ENCODE measurements around the gene CALM1.

Gene CALM1

DNA sequence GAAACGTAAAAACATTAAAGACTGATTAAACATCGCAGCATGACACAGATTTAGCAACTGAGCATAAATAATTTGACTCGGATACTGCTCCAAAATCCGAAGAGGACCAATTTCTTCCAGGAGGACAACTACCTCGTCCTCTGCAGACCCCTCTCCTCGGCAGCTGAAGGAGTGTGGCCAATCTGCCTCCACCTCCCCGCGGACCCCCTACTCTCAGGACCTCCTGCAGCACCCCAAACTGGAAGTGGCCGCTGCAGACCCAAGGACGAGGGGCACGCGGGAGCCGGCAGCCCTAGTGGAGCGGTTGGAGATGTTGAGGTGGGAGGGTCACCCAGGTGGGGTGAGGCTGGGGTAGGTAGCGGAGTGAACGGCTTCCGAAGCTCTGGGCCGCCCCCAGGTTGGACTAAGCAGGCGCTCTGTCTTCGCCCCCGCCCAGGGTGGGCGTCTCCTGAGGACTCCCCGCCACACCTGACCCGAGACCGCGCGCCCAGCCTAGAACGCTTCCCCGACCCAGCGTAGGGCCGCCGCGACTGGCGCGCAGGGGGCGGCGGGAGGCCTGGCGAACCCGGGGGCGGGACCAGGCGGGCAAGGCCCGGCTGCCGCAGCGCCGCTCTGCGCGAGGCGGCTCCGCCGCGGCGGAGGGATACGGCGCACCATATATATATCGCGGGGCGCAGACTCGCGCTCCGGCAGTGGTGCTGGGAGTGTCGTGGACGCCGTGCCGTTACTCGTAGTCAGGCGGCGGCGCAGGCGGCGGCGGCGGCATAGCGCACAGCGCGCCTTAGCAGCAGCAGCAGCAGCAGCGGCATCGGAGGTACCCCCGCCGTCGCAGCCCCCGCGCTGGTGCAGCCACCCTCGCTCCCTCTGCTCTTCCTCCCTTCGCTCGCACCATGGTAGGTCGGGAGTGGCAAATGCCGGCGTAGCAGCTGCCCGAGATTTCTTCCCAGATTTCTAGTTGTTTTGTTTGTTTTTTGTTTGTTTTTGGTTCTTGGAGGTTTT is at the start of gene CALM1:
TSS of gene CALM1 (plus strand) at position 689 of the 999 bp plus-strand sequence. CDS start at position 891, 202 bp downstream.
- DNase-seq: peak; percentile 96

DNA sequence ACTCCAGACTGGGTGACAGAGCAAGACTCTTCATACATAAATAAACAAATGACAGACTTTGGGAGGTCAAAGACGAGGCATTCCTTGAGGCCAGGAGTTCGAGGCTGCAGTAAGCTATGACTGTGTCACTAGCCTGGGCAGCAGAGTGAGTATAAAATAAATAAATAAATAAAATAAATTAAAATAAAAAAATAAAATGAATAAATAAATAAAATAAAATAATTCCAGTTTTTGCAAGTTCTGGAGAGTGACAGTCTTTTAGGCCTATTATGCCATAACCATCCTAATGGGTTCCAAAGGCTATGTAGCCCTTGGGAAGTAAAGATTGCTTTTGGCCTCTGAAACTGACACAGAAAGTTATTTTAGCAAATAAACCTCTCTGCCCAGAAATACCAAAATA is 48.6 kb upstream of the CALM1 start:
- DNase-seq: no peak

DNA sequence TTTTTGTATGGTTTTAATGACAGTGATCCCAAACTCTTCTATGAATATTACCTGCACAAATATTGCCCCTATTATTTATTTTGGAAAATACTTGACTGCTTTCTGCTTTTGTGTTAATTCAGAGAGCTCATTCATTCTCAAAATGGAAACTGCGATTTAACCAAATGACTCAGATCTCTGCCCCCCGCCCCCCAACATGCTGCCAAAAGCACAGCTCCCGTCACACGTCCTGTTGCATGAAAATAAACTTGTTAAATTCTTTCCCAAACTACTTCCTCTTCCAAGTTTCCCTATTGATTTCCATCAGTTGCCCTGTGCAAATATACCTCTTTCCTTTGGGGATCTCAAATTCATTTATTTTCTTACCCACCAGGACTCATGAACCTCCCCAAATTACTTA is 47.1 kb upstream of the CALM1 start:
- no peak for DNase-seq

DNA sequence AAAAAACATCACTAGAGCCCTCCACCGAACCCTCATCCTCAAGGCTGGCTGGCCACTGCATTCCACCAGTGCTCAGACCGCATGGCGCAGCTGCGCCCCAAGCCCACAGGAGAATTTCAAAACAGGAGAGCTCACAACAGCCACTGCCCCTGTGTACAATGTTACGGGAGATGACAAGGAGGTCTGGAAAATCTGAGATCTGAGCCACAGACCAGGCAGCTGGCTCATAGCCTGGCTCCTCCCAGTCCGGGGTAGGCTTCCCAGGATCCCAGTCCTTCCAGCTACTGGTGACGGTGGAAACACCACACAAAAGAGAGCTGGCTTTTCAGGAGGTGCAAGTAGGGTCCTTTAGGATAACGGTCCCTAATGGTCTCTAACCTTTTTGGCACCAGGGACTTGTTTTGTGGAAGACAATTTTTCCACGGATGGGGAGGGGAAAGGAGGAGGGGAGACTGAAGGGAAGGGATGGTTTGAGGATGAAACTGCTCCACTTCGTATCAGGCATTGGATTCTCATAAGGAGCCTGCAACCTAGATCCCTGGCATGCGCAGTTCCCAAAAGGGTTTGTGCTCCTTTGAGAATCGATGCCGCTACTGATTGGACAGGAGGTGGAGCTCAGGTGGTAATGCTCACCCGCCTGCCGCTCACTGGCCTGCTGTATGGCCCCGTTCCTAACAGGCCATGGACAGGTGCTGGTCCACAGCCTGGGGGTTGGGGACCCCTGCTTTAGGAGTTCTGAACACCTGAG is 42.1 kb upstream of the CALM1 start:
- DNase-seq: peak; percentile 43

DNA sequence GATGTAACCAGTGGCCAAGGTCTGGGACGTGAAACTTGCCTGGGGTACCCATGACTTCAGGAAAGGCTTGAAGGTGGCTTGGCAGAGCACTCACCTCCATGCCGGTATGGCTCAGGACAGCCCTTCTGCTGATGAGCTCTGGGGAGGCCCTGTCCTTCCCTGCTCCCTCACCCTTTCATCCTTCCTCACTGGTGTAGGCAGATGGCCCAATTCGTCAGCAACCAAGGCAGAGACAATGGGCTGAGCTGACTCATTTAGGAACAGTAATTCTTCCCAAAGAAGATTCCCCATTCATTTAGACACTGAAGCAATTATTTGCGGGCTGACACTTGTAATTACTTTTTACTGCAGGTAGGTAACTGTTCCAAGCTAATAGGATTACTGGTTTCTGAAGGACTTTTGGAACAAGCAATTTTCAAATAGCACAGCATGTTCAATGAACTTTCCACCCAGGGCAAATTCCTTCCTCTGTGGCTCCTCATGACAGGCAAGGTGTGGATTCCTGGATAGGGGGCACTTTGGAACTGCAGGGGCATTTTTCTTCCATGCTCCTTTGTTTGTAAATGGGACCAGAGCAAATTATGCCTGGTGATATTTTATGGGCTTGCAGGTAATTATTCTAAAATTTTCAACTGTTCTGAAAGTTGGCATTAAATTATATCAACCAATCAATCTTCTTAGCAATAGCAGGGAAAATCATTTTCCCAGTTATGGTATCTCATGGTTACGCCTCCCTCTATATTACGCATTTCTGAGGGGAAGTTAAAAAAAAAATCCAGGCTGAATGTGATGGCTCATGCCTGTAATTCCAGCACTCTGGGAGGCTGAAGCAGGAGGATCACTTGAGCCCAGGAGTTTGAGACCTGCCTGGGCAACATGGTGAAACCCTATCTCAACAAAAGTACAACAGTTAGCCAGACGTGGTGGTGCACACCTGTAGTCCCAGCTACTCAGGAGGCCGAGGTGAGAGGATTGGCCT is 41.0 kb upstream of the CALM1 start:
- no peak for DNase-seq

DNA sequence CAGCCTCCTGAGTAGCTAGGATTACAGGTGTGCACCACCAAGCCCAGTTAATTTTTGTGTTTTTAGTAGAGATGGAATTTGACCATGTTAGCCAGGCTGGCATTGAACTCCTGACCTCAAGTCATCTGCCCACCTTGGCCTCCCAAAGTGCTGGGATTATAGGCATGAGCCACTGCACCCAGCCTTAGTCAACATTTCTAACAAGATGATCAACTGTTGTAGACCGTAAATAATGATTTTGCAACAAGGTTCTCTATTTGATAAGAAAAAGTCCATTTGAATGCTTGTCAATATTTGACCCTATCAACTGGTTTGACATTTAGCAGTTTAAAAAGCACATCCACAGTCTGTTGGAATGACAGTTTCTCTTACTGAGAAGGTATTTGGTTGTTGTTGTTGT is 39.9 kb upstream of the CALM1 start:
- no peak for DNase-seq

DNA sequence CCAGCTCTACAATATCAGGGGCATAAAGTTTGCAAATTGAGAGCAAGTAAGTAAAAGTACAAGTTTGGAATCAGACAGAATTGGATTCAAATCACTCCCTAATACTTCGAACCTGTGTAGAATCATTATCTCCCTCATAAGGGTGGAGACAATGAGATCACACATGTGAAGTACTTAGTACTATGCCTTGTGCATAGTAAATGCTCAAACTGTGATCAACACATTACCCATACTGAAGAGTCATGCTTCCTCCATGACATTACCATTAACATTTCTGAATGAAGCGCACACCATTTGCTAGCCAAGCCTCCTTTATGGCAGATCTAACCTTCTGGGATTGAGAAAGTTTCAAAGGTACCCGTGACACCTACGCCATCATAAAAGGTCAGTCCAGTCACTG is 38.5 kb upstream of the CALM1 start:
- DNase-seq: no peak

DNA sequence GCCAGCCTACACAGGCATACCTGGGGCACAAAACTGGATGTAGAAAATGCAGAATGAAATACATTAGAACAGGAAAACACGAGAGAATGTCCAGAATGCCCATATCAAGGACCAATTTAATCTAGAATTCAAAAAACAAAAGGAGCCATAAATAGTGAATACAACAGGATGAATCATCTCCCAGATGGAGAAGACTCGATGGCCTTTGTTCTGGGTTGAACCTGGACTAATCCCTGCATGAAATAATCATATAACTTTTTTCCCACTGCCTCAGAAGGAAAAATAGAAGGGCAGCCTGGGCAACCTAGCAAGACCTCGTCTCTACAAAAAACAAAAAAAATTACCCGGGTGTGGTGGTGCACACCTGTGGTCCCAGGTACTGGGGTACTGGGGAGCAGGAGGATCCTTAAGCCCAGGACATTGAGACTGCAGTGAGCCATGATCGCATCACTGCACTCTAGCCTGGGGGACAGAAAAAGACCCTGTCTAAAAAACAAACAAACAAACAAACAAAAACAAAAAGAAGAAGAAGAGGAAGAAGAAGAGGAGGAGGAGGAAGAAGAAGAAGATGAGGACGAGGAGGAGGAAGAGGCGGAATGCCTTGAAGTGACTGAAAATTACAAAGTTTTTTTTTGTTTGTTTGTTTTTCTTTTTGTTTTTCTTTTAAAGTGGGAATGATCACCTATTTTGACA is 34.8 kb upstream of the CALM1 start:
- DNase-seq: no peak

DNA sequence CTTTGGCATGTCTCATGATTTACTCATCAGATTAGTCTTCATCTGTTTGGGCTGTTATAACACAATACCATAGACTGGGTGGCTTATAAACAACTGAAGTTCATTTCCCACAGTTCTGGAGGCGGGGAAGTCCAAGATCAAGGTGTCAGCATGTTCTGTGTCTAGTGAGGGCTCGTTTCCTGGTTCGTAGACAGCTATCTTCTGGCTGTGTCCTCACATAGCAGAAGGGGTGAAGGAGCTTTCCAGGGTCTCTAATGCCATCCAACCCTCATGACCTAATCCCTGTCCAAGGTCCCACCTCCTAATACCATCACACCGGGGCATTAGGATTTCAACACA is 34.3 kb upstream of the CALM1 start:
- no peak for DNase-seq

DNA sequence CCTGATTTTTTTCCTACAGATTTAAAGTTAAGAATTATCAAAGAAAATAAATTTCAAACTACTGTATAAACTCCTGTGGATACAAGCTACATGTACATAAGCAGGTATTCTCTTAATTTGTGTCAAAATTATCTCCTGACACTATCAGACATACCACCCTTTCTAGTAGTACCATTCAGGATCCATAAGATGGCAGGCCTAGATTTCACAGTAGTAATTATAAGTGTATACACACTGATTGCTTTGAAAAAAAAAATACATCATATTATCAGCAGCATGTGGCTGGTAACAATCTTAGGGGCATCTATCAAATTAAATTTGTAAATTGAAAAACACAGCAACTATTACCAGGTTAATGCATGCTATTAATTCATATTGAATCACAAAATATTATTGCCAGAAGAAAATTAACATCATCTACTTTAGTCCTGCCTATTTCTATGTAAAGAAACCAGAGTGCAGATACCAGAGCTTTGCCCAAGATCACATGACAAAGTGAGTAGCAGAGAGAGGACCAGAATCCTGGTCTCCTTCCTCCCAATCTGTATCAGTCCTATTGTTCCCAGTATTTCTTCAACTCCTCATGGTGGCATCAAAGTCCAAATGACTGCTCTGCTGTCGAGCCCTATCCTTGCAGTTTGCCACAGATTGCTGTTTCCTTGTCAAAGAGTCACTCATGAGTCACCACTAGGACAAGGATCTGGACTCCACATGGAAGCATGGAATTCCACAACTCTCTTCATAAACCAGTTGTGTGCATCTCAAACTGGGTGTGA is 27.7 kb upstream of the CALM1 start:
- no peak for DNase-seq

DNA sequence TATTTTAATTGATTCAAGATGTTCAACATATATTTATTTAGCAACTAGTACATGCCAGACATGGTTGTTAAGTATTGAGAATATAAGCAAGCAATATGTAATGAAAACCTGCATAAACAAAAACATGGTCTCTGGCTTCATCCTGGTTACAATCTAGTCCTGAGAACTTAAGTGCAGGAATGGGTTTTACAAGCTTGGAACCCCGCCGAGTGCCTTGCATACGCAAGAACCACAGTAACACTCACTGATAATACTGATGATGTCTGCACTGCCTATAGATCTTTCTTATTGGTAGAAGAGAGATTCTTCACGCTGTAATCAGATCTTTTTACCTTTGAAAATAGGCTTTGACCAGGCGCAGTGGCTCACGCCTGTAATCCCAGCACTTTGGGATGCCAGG is 22.9 kb upstream of the CALM1 start:
- DNase-seq: no peak

DNA sequence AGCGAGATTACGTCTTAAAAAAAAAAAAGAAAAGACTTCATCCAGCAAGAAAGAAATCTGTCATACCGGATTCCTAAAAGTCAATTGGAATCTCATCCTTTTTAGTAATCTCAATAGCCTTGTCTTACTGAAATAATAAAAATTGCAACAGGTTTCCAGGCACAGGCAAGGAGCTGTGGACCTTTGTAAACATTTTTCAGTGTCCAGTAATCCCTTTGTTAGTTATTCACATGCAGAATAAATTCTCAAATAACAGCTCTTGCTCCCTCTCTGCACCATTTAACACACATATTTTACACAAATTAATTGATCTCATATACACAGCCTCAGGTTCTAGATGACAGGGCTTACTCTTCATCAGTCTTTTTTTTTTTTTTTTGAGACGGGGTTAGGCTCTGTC is 22.0 kb upstream of the CALM1 start:
- DNase-seq: no peak

DNA sequence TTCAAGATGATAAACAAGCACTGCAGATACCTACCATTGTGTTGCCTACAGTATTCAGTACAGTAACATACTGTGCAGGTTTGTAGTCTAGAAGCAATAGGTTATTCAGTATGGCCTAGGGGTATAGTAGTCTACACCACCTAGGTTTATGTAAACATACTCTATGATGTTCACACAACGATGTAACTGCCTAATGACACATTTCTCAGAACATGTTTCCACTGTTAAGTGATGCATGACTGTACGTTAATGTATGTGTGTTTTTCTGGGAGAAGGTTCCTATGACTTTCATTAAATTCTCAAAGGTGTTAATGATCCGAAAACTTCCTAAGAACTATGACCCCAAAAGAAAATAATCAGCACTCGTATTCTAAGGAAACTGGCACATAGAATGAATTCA is 20.9 kb upstream of the CALM1 start:
- DNase-seq: no peak

DNA sequence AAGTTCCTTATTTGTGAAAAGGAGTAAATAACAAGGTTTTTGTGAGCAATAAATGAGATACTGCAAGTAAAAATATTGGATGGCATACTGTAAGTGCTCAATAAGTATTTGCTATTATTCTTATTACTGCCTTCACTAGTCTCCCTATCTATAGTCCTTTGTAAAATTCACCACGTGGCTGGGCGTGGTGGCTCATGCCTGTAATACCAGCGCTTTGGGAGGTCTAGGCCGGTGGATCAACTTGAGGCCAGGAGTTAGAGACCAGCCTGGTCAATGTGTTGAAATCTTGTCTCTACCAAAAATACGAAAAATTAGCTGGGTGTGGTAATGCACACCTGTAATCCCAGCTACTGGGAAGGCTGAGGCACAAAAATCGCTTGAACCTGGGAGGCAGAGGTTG is 18.6 kb upstream of the CALM1 start:
- DNase-seq: no peak

DNA sequence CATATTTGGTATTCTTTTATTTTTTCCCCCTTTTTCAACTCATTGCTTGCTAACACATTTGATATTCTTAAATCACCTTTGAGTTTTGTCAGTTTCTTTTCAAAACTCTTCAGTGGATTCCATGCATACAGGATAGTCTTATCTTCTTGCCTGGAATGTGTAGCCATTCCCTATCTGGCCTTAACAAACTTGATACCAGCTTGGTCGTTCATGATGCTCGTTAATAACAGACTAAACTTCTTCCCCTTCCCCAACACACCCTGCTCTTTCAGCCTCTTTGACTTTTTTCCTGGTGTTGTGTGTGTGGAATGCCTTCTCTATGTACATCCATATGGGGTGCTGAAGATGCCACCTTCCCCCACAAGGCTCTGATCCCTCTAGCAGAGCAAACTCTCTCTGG is 17.7 kb upstream of the CALM1 start:
- no peak for DNase-seq

DNA sequence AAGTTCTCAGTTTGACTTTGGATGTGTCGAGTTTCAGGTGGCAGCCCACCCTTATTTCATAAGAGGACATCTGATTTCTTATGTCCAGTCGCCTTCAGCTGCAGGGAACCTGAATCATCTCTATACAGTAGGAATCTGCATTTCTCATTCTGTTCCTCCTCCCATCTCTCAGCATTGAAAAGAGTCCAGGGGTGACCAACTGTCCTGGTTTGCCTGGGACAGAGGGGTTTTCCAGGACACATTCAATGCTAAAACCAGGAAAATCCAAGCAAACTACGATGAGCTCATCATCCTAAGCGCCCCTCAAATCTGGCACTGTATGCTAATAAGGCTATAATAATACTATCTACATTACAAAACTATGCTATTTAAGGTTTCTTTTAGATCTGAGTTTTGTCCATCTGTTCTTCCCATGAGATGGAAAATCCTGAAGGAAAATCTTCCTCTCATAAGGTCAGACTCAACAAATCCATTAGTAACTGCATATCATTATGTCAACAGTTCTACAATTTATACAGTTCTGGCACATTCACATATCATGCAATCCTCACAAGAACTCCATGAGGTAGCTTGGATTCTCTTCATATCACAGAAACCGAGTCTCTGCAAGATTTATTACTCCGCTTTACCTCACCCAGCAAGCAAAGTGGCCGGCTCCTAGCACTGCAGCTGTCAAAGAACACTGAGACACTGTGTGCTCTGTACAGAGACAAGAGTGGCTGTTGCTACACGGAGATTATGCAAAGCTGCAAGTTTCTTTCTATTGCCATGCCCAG is 15.6 kb upstream of the CALM1 start:
- DNase-seq: peak; percentile 58

DNA sequence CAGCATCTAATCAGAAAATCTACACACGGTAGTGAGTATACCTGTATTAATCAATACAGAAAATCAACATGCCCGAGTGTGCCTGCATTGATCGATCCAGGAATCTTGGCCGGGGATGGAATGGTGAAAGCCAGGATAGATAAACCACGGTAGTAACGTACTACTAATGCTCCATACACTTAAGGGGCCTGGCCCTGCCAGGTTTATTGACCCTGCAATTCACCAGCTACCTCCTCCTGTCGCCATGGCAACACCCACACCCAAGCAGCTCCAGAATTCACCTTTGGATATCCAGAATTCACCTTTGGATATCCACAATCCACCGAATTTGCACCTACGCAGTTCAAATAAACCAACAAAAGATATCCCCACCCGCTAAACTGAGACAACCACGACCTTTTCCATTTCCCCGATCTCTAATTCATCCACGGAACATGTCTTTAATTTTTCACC is 14.8 kb upstream of the CALM1 start:
- peak; percentile 46 for DNase-seq

DNA sequence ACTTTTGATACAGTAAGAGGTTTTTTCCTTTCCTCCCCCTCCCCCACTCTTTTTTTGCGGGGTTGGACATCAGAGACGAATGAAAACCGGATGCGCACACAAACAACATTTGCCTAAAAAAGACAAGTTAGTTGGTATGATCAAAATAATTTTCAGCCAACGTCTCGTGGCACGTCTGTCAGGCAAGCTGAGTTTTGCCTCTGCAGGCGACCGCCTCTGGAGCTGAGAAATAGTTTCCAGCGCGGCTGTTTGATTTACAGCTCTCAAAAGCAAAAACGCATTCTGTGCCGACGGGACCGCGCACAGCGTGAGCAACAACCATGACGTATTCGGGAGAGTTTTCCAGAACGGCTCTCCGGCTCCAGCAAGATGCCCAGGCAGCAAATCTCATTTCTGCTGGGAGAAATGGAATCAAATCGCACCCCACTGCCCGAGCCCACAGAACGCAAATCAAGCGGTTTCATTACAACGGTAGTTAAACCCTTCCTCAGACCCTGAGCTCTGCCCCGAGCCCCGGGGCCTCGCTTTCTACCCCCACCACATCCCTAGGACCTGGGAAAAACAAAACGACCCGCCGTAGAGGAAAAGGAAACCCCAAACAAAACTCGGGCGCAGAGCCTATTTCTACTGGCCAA is 14.2 kb upstream of the CALM1 start:
- DNase-seq: peak; percentile 91

DNA sequence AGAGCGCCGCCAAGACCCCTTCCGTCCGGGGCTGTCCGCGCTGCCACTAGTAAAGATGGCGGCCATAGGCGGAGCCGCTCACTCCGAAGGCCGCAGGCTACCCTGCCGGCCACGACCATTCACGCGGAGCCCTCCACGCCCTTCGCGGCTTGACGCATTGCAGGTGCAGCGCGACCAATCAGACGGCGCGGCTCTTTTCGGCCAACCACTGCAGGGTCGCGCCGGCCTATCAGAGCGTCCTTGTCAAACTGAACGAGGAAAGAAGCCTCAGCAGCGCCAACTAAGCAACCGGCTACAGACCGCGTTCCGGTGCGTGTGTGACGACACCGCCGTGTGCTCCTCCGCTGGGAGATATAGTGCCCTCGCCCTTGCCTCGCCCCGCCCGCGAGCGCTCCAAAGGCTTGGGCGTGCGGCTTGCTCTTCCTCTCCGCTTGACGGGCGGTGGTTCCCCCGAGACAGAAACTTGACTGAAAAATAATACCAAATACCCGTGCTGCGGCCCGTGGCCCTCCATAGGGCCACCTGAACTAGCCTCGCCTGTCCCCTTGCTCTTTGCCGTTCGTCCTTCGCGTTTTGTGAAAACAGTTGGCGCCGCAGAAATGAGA is 13.6 kb upstream of the CALM1 start:
- DNase-seq: peak; percentile 100
